H1 (cell line): ENCODE results near the gene APEX2.

ENCODE experiments used
- BACH1 ChIP-seq: IDR thresholded peaks from 2 replicates; pipeline ENCODE4 v1.6.1; 2012; ENCODE audit warnings: low read length, improper control_type of control experiment
- KDM1A ChIP-seq: fragments of 200-600, 300-600 bp; sonication (generic); IDR thresholded peaks from 2 replicates; pipeline ENCODE4 v1.7.1; 2016; ENCODE audit warnings: mild to moderate bottlenecking, low read length, borderline replicate concordance
- SUZ12 ChIP-seq: fragments of 200-600 bp; sonication (generic); IDR thresholded peaks from 2 replicates; pipeline ENCODE4 v1.6.1; 2012; ENCODE audit warnings: mild to moderate bottlenecking, inconsistent platforms, low read length, moderate library complexity, mixed read lengths
- TF ChIP-seq, protein P1 (sequence below), 3 experiments: IDR thresholded peaks; 1 replicate in 2 of 3; 2 replicates in 1 of 3; pipeline versions ENCODE4 v1.5.1 to v1.6.1; 2011; ENCODE audit warnings: low read length in 3 of 3, mild to moderate bottlenecking in 3 of 3, inconsistent platforms in 2 of 3, low read depth in 1 of 3, moderate library complexity in 1 of 3; ENCODE audit not compliant: insufficient read depth in 1 of 3; ENCODE audit errors: control extremely low read depth in 1 of 3
- TF ChIP-seq, protein P2 (sequence below): IDR thresholded peaks from 2 replicates; pipeline ENCODE4 v1.6.1; 2011; ENCODE audit warnings: low read depth, mild to moderate bottlenecking, low read length; ENCODE audit not compliant: insufficient read depth

DNA sequence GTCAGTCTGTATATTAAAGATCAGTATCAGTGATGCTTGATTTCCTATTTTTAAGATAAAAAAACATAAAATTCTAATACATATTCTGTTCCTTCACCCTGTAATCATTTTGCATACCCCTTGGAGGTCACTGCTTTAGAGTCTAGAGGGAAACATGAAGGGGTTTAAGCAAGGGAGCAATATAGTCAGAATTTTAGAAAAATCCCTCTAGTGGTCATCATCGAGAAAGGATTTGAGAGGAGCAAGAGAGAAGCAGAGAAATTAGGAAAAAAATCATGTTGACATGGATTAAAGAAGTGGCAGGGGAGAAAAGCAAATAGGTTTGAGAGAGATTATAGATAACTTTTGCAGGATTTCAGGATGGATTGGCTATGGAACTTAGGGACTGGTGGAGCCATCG, 11.1 kb downstream of the APEX2 start:
- TF ChIP-seq BACH1: no peak
- TF ChIP-seq, protein P1, sequence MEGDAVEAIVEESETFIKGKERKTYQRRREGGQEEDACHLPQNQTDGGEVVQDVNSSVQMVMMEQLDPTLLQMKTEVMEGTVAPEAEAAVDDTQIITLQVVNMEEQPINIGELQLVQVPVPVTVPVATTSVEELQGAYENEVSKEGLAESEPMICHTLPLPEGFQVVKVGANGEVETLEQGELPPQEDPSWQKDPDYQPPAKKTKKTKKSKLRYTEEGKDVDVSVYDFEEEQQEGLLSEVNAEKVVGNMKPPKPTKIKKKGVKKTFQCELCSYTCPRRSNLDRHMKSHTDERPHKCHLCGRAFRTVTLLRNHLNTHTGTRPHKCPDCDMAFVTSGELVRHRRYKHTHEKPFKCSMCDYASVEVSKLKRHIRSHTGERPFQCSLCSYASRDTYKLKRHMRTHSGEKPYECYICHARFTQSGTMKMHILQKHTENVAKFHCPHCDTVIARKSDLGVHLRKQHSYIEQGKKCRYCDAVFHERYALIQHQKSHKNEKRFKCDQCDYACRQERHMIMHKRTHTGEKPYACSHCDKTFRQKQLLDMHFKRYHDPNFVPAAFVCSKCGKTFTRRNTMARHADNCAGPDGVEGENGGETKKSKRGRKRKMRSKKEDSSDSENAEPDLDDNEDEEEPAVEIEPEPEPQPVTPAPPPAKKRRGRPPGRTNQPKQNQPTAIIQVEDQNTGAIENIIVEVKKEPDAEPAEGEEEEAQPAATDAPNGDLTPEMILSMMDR (IDR thresholded peaks at IDR 0.05; ENCODE audit: control extremely low read depth in 1 of 3, insufficient read depth in 1 of 3, low read depth in 1 of 3, low read length in 3 of 3): peak in 1 of 3 experiments; percentile 7; a peak in 2 of 4 replicates
- TF ChIP-seq, protein P2, sequence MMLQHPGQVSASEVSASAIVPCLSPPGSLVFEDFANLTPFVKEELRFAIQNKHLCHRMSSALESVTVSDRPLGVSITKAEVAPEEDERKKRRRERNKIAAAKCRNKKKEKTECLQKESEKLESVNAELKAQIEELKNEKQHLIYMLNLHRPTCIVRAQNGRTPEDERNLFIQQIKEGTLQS: no peak
- no peak for TF ChIP-seq KDM1A
- TF ChIP-seq SUZ12: no peak
